H1 (cell line): ENCODE data around the gene MAB21L3. TPM values are rescaled to one million over a fixed set of nuclear protein-coding genes. Genes with fewer than 3 reads are reported as not detected.

ENCODE experiments used
- CTCF ChIA-PET: fragments of 300-600 bp; sonication (Branson Sonifier 250); formaldehyde crosslinking; loops from one replicate; lab custom pipeline; 2021; ENCODE audit not compliant: partially characterized antibody; lab: Charles Lee
- POLR2A ChIA-PET: fragments of 300-600 bp; sonication (Branson Sonifier 250); formaldehyde crosslinking; loops from one replicate; lab custom pipeline; 2021; ENCODE audit warnings: inconsistent platforms; ENCODE audit not compliant: partially characterized antibody; lab: Charles Lee
- DNase-seq, 2 experiments: peaks; one replicate each; pipeline versions ENCODE4 v3.0.0 to v3.0.0-alpha.2; 2010 to 2022; ENCODE audit warnings: low spot score in 2 of 2, low read depth in 1 of 2, mixed read lengths in 1 of 2
- FAIRE-seq: peaks from 2 replicates; lab custom pipeline; 2011; peaks lifted over from hg19 to GRCh38; lab: Jason Lieb, UNC
- H2AFZ ChIP-seq: 2 replicates; pipeline ENCODE4 v1.8.1; 2012; ENCODE audit warnings: low read length, inconsistent platforms
- H2AK5ac ChIP-seq: 2 replicates; pipeline ENCODE4 v1.6.1; 2013; ENCODE audit warnings: low read depth, low read length
- H2BK120ac ChIP-seq: replicated peaks from 2 replicates; pipeline ENCODE3; 2013; ENCODE audit warnings: low read depth, low read length, inconsistent platforms
- H2BK12ac ChIP-seq: 2 replicates; pipeline ENCODE4 v1.6.1; 2013; ENCODE audit warnings: low read depth, low read length
- H2BK15ac ChIP-seq: 2 replicates; pipeline ENCODE4 v1.6.1; 2013; ENCODE audit warnings: low read length
- H2BK20ac ChIP-seq: 2 replicates; pipeline ENCODE4 v1.6.1; 2013; ENCODE audit warnings: low read length
- H2BK5ac ChIP-seq: 2 replicates; pipeline ENCODE4 v1.6.1; 2013; ENCODE audit warnings: low read depth, low read length
- H3K14ac ChIP-seq: 2 replicates; pipeline ENCODE4 v1.6.1; 2013; ENCODE audit warnings: inconsistent platforms; ENCODE audit not compliant: insufficient read length
- H3K18ac ChIP-seq: 2 replicates; pipeline ENCODE4 v1.6.1; 2013; ENCODE audit warnings: low read length; ENCODE audit errors: extremely low read depth
- H3K23ac ChIP-seq: 2 replicates; pipeline ENCODE4 v1.6.1; 2013; ENCODE audit warnings: inconsistent platforms; ENCODE audit not compliant: insufficient read length
- H3K23me2 ChIP-seq: 2 replicates; pipeline ENCODE4 v1.6.1; 2013; ENCODE audit warnings: low read depth, low read length
- H3K27ac ChIP-seq: 2 replicates; pipeline ENCODE4 v1.6.1; 2011; ENCODE audit warnings: low read depth, low read length, inconsistent platforms
- H3K27me3 ChIP-seq, 4 experiments: replicated peaks in 1 of 4; 1 replicate in 1 of 4; 2 replicates in 3 of 4; pipeline versions ENCODE4 v1.6.1 to v1.8.1; 2011 to 2013; ENCODE audit warnings: low read length in 3 of 4, mild to moderate bottlenecking in 3 of 4, inconsistent platforms in 2 of 4, mixed read lengths in 2 of 4, moderate library complexity in 1 of 4; ENCODE audit not compliant: control insufficient read depth in 3 of 4, insufficient read depth in 3 of 4; ENCODE audit errors: extremely low read depth in 1 of 4
- H3K36me3 ChIP-seq, 4 experiments: 2 replicates each; pipeline versions ENCODE4 v1.6.1 to v1.8.1; 2011 to 2013; ENCODE audit warnings: mild to moderate bottlenecking in 4 of 4, low read length in 3 of 4, moderate library complexity in 2 of 4, control low read depth in 1 of 4, inconsistent platforms in 1 of 4; ENCODE audit not compliant: insufficient read depth in 4 of 4, control insufficient read depth in 2 of 4
- H3K4ac ChIP-seq: replicated peaks from 2 replicates; pipeline ENCODE3; 2013; ENCODE audit warnings: low read length, low read depth, mixed read lengths, inconsistent platforms; ENCODE audit not compliant: insufficient read length
- H3K4me1 ChIP-seq, 4 experiments: replicated peaks in 1 of 4; 1 replicate in 1 of 4; 2 replicates in 3 of 4; pipeline versions ENCODE4 v1.6.1 to v1.8.1; 2011 to 2013; ENCODE audit warnings: low read length in 3 of 4, inconsistent platforms in 2 of 4, mixed read lengths in 1 of 4; ENCODE audit not compliant: insufficient read depth in 4 of 4, control insufficient read depth in 3 of 4
- H3K4me2 ChIP-seq, 2 experiments: 2 replicates each; pipeline versions ENCODE4 v1.6.1 to v1.8.1; 2011 to 2013; ENCODE audit warnings: low read depth in 2 of 2, low read length in 2 of 2, control low read depth in 1 of 2, inconsistent platforms in 1 of 2, mild to moderate bottlenecking in 1 of 2; ENCODE audit not compliant: insufficient read depth in 1 of 2
- H3K4me3 ChIP-seq, 4 experiments: fragments of 200-600, 300-600 bp in 1 of 4; sonication (generic), shearing (Covaris generic), sonication (Bioruptor Twin) in 1 of 4; 2 replicates each; pipeline versions ENCODE4 v1.5.1 to v1.8.1; 2011 to 2016; ENCODE audit warnings: low read length in 4 of 4, low read depth in 3 of 4, control low read depth in 2 of 4, inconsistent platforms in 2 of 4, mild to moderate bottlenecking in 2 of 4, mixed read lengths in 1 of 4, moderate library complexity in 1 of 4; ENCODE audit not compliant: insufficient read depth in 2 of 4; ENCODE audit errors: extremely low read depth in 1 of 4
- H3K56ac ChIP-seq: replicated peaks from 2 replicates; pipeline ENCODE3; 2013; ENCODE audit warnings: low read depth, mild to moderate bottlenecking, mixed read lengths, low read length, inconsistent platforms; ENCODE audit not compliant: insufficient read length
- H3K79me1 ChIP-seq: 2 replicates; pipeline ENCODE4 v1.6.1; 2013; ENCODE audit warnings: low read depth, low read length, control low read depth
- H3K79me2 ChIP-seq, 2 experiments: 2 replicates each; pipeline versions ENCODE4 v1.6.1 to v1.8.1; 2012 to 2013; ENCODE audit warnings: low read length in 2 of 2, mild to moderate bottlenecking in 2 of 2, inconsistent platforms in 1 of 2; ENCODE audit not compliant: insufficient read depth in 2 of 2, control insufficient read depth in 1 of 2
- H3K9ac ChIP-seq, 4 experiments: replicated peaks in 1 of 4; 1 replicate in 1 of 4; 2 replicates in 3 of 4; pipeline versions ENCODE4 v1.6.1 to v1.8.1; 2011 to 2013; ENCODE audit warnings: low read depth in 3 of 4, low read length in 3 of 4, control low read depth in 2 of 4, mild to moderate bottlenecking in 2 of 4, moderate library complexity in 2 of 4, inconsistent platforms in 1 of 4; ENCODE audit errors: extremely low read depth in 1 of 4
- H3K9me3 ChIP-seq, 2 experiments: 2 replicates each; pipeline versions ENCODE4 v1.6.1 to v1.8.1; 2012 to 2013; ENCODE audit warnings: mild to moderate bottlenecking in 2 of 2, moderate library complexity in 2 of 2, control low read depth in 1 of 2, inconsistent platforms in 1 of 2, low read depth in 1 of 2, low read length in 1 of 2, mixed read lengths in 1 of 2; ENCODE audit not compliant: insufficient read depth in 2 of 2
- H4K20me1 ChIP-seq, 2 experiments: replicated peaks in 1 of 2; 2 replicates each; pipeline versions ENCODE3 to v1.8.1; 2011 to 2013; ENCODE audit warnings: inconsistent platforms in 2 of 2, low read length in 2 of 2, mild to moderate bottlenecking in 1 of 2; ENCODE audit not compliant: insufficient read depth in 2 of 2, control insufficient read depth in 1 of 2
- H4K5ac ChIP-seq: 2 replicates; pipeline ENCODE4 v1.6.1; 2013; ENCODE audit warnings: low read length, low read depth, mixed read lengths, inconsistent platforms; ENCODE audit not compliant: insufficient read length
- H4K8ac ChIP-seq: 2 replicates; pipeline ENCODE4 v1.8.0; 2013; ENCODE audit warnings: mild to moderate bottlenecking, moderate library complexity, low read length, inconsistent platforms; ENCODE audit not compliant: insufficient read depth; ENCODE audit errors: extremely low read depth
- H4K91ac ChIP-seq: replicated peaks from 2 replicates; pipeline ENCODE3; 2013; ENCODE audit warnings: low read length, mixed read lengths, inconsistent platforms; ENCODE audit not compliant: insufficient read length
- EZH2 ChIP-seq: fragments of 200-600 bp; sonication (generic); IDR thresholded peaks from 2 replicates; pipeline ENCODE4 v1.7.1; 2012; ENCODE audit warnings: low read depth, mild to moderate bottlenecking, moderate library complexity, low read length, inconsistent platforms; ENCODE audit not compliant: severe bottlenecking
- HDAC2 ChIP-seq, 2 experiments: fragments of 300-600 bp in 1 of 2; sonication (generic) in 1 of 2; IDR thresholded peaks; 2 replicates each; pipeline ENCODE4 v1.6.1; 2011 to 2012; ENCODE audit warnings: low read depth in 2 of 2, low read length in 2 of 2, mild to moderate bottlenecking in 2 of 2, moderate library complexity in 2 of 2, borderline replicate concordance in 1 of 2, inconsistent platforms in 1 of 2
- WGBS, 2 experiments: shearing (Covaris generic) in 1 of 2; methylation state at CpG; one replicate each; pipeline versions ENCODE4 v1.1.6 to v1.1.7; 2013 to 2015; ENCODE audit warnings: low lambda C conversion rate in 2 of 2, mixed read lengths in 2 of 2, inconsistent platforms in 1 of 2, low coverage in 1 of 2, missing lambda C conversion rate in 1 of 2; ENCODE audit not compliant: insufficient replicate concordance in 2 of 2, insufficient coverage in 1 of 2, insufficient read length in 1 of 2; ENCODE audit errors: extremely low coverage in 1 of 2, missing lambda C conversion rate in 1 of 2; 5-methylcytosine and 5-hydroxymethylcytosine counted together
- polyA plus RNA-seq, 7 experiments: library from polyadenylated mRNA; depleted of rRNA in 3 of 7; stranded (reverse) in 5 of 7; unstranded in 2 of 7; fragments of >200 nt in 5 of 7; fragments of 200-250 nt in 2 of 7; gene quantifications; 1 replicate in 5 of 7; 2 replicates in 1 of 7; 4 replicates in 1 of 7; pipeline versions ENCODE4 v1.2.1 to v1.2.3, GENCODE V29; 2011 to 2013; ENCODE audit warnings: missing spikeins in 2 of 7, mixed read lengths in 2 of 7
- total RNA-seq: library from RNA; stranded (reverse); fragmentation: NEBNext Ultra II Directional; extraction: Animal tissue kit (Norgen Biotek cat#: 25700); gene quantifications from 2 replicates; pipeline ENCODE4 v1.2.1, GENCODE V29; 2021

The MAB21L3 gene
- total and polyA plus RNA-seq, 2 of the 8 experiments (the other 6 are each of a cell fraction or from before 2014, with no cell fraction given): not detected

GRCh38 chr1:116179419-116179818 is 68.2 kb downstream of the MAB21L3 start:
- no peak overlapping the region for H2BK20ac ChIP-seq
- H3K27me3 ChIP-seq: no peaks in the 10 kb centered on the region
- no peak overlapping the region for H3K27ac ChIP-seq
- no peak overlapping the region for H2BK12ac ChIP-seq
- no peak overlapping the region for H3K4me2 ChIP-seq
- H3K36me3 ChIP-seq: no peaks in the 10 kb centered on the region
- no peak overlapping the region for H3K18ac ChIP-seq
- WGBS, 2 experiments: 87% methylated on average over 2 of the region's 2 CpGs; no CpG with 5 or more reads in 1 of the 2 experiments
- no peak overlapping the region for H2BK120ac ChIP-seq
- H2AK5ac ChIP-seq: no peak overlapping the region
- no peak overlapping the region for H3K23ac ChIP-seq
- H2AFZ ChIP-seq: no peak overlapping the region
- no peaks in the 10 kb centered on the region for H4K20me1 ChIP-seq
- H3K79me2 ChIP-seq: no peaks in the 10 kb centered on the region
- no peak overlapping the region for H3K9ac ChIP-seq
- no peak overlapping the region for H3K56ac ChIP-seq
- H2BK15ac ChIP-seq: no peak overlapping the region
- CTCF ChIA-PET: interaction anchor here (0.6 to 1.7 kb wide), 4 partner anchors 11 to 1151 kb away, joined by 3 to 5 read pairs (median 4); no protein-coding TSS in a partner anchor
- H4K8ac ChIP-seq: no peak overlapping the region
- no peaks in the 10 kb centered on the region; a peak in 1 of 7 replicates for H3K4me1 ChIP-seq
- POLR2A ChIA-PET: no interaction called here
- no peaks in the 10 kb centered on the region; the same call in 1 of the 2 replicates for H3K79me1 ChIP-seq
- H2BK5ac ChIP-seq: no peak overlapping the region
- no peak overlapping the region for H3K4ac ChIP-seq
- no peak for DNase-seq
- no peak for TF ChIP-seq EZH2
- TF ChIP-seq HDAC2 (IDR thresholded peaks at IDR 0.05; ENCODE audit: borderline replicate concordance in 1 of 2, low read depth in 2 of 2, low read length in 2 of 2): no peak
- TF ChIP-seq, all 59 proteins: peak for 0
- H3K4me3 ChIP-seq: no peak overlapping the region
- H3K14ac ChIP-seq: no peak overlapping the region
- H3K23me2 ChIP-seq: no peaks in the 10 kb centered on the region
- H3K9me3 ChIP-seq: no peaks in the 10 kb centered on the region
- no peak for FAIRE-seq
- H4K91ac ChIP-seq: no peak overlapping the region
- no peak overlapping the region for H4K5ac ChIP-seq
